ENCODE data around the gene KYNU.
"Not testable (repeated sequence)": the region's sequence is repeated elsewhere in the genome, so short reads cannot be mapped to it uniquely, and the experiment has no call there.

The KYNU gene

DNA sequence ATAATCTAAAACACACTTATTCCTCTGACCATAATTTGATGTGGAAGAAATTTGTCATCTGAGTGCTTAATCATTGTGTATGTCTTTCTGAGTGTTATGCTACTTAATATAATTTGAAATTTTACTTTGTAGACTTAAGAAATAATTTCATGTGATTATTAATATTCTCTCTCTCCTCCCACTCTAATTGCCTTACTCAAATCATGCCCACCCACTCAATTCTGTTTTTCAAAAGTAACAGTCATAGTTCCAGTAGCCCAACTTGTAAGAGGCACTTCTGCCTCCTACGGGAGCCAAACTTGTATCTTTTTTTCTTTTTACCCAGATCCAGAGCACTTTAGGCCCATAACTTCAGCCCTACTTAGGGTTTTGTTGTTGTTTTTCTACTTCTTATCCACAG lies 18.5 kb upstream of the KYNU start:
- H3K27me3 ChIP-seq (replicated peaks; ENCODE audit: control insufficient read depth, insufficient read depth, low read length, poor library complexity, severe bottlenecking): no peaks in the 10 kb centered on the region
- H3K9me3 ChIP-seq (ENCODE audit: control insufficient read depth, low read length): no peaks in the 10 kb centered on the region
- DNase-seq: no peak
- no peaks in the 10 kb centered on the region for H3K4me1 ChIP-seq (ENCODE audit: control insufficient read depth, insufficient read depth, low read length, poor library complexity, severe bottlenecking)
- no peak overlapping the region for H3K4me3 ChIP-seq (ENCODE audit: insufficient read depth, low read depth, low read length, poor library complexity, severe bottlenecking)
- no peaks in the 10 kb centered on the region for H3K36me3 ChIP-seq (ENCODE audit: control insufficient read depth, insufficient read depth, low read length)
- no peak overlapping the region for H3K27ac ChIP-seq (ENCODE audit: insufficient read depth, low read length, poor library complexity, severe bottlenecking)

DNA sequence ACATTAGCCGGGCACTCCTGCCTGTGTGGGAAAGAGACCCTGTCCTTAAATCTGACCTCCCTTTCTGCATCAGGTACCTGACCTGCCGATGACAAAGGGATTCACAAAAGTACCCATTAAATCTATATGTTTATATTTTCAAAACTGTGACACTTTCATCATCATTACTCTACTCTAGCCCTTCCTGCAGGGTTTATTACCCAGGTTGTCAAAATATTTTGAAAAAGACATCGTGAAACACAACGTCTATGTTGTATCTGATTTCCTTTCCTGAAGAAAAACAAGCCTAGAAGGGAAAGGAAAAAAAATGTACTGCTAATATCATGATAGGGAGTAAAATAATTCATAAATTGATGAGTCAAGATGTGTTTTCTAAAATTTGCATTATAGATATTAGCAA lies 15.2 kb upstream of the KYNU start:
- H3K27ac ChIP-seq (ENCODE audit: insufficient read depth, low read length, poor library complexity, severe bottlenecking): no peak overlapping the region
- H3K4me3 ChIP-seq (ENCODE audit: insufficient read depth, low read depth, low read length, poor library complexity, severe bottlenecking): no peak overlapping the region
- H3K9me3 ChIP-seq (ENCODE audit: control insufficient read depth, low read length): no peaks in the 10 kb centered on the region
- H3K27me3 ChIP-seq (replicated peaks; ENCODE audit: control insufficient read depth, insufficient read depth, low read length, poor library complexity, severe bottlenecking): no peaks in the 10 kb centered on the region
- no peaks in the 10 kb centered on the region for H3K36me3 ChIP-seq (ENCODE audit: control insufficient read depth, insufficient read depth, low read length)
- H3K4me1 ChIP-seq (ENCODE audit: control insufficient read depth, insufficient read depth, low read length, poor library complexity, severe bottlenecking): no peaks in the 10 kb centered on the region
- DNase-seq: no peak

DNA sequence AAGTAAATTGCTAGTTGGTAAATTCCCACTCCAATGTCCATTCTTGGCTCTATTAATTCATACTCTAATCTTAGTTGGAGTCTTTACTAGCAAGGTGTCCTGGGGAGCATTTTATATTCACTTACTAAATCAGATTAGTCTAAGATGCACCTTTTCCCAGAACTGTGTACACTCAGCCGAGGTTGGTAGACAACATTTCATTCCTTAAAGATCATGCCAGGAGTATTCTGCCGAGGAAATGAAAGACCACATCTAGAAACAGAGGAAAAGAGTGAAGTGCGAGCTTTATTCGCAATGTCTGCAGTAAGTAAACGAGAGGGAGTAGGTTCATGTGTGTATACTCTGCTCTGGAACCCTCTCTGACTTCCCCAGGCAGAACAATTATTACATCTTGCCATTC lies 14.6 kb upstream of the KYNU start:
- H3K27ac ChIP-seq (ENCODE audit: insufficient read depth, low read length, poor library complexity, severe bottlenecking): no peak overlapping the region
- no peak for DNase-seq
- H3K36me3 ChIP-seq (ENCODE audit: control insufficient read depth, insufficient read depth, low read length): no peaks in the 10 kb centered on the region
- no peaks in the 10 kb centered on the region for H3K27me3 ChIP-seq (replicated peaks; ENCODE audit: control insufficient read depth, insufficient read depth, low read length, poor library complexity, severe bottlenecking)
- H3K9me3 ChIP-seq (ENCODE audit: control insufficient read depth, low read length): no peaks in the 10 kb centered on the region
- H3K4me3 ChIP-seq (ENCODE audit: insufficient read depth, low read depth, low read length, poor library complexity, severe bottlenecking): no peak overlapping the region
- H3K4me1 ChIP-seq (ENCODE audit: control insufficient read depth, insufficient read depth, low read length, poor library complexity, severe bottlenecking): no peaks in the 10 kb centered on the region

DNA sequence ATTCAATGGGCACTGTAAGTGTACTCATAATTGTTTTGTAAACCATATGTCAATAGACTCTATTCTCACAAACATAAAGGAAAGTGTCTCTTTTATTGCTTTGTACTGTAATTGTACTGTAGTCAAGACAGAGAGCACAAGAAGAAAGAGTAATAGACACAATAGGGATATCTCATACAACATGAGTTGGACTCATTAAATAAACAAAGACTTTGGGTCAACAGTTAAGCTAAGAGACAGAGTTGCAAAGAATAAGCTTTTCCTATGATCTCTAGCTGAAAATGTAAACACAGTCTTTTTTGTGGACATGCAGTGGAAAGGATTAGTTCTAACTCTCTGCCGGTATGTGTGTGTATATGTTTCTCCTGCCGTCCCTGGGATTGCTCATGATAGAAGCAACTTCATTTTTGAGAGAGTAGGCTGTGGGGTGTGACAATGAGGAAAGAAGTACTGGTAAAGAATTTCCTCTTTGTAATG lies 13.9 kb upstream of the KYNU start:
- no peak for DNase-seq

DNA sequence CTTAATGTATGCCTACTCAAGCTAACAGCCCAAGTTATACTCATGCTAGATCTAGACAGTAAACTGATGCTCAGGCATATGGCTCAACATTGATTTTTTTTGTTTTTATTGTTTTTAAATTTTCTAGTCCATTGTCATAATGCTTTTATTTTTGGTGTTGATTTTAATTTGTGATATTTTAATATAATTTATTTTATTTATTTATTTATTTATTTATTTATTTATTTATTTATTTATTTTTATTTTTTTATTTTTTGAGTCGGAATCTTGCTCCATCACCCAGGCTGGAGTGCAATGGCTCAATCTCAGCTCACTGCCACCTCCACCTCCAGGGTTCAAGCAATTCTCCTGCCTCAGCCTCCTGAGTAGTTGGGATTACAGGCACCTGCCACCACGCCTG lies 12.9 kb upstream of the KYNU start:
- not testable (repeated sequence) for H3K36me3 ChIP-seq (ENCODE audit: control insufficient read depth, insufficient read depth, low read length); H3K4me1 ChIP-seq (ENCODE audit: control insufficient read depth, insufficient read depth, low read length, poor library complexity, severe bottlenecking); H3K4me3 ChIP-seq (ENCODE audit: insufficient read depth, low read depth, low read length, poor library complexity, severe bottlenecking); H3K9me3 ChIP-seq (ENCODE audit: control insufficient read depth, low read length); DNase-seq; H3K27me3 ChIP-seq (replicated peaks; ENCODE audit: control insufficient read depth, insufficient read depth, low read length, poor library complexity, severe bottlenecking); H3K27ac ChIP-seq (ENCODE audit: insufficient read depth, low read length, poor library complexity, severe bottlenecking)

More for the DNA sequence above, 13.9 kb upstream of the KYNU start:
- Histone ChIP-seq H3K9me3 (ENCODE audit: control insufficient read depth, low read length) (no peaks in the 10 kb centered on the region), H3K27ac (ENCODE audit: insufficient read depth, low read length, poor library complexity, severe bottlenecking) (no peak overlapping the region), H3K4me3 (ENCODE audit: insufficient read depth, low read depth, low read length, poor library complexity, severe bottlenecking) (no peak overlapping the region), H3K36me3 (ENCODE audit: control insufficient read depth, insufficient read depth, low read length) (no peaks in the 10 kb centered on the region), H3K4me1 (ENCODE audit: control insufficient read depth, insufficient read depth, low read length, poor library complexity, severe bottlenecking) (no peaks in the 10 kb centered on the region), H3K27me3 (replicated peaks; ENCODE audit: control insufficient read depth, insufficient read depth, low read length, poor library complexity, severe bottlenecking) (no peaks in the 10 kb centered on the region)

DNA sequence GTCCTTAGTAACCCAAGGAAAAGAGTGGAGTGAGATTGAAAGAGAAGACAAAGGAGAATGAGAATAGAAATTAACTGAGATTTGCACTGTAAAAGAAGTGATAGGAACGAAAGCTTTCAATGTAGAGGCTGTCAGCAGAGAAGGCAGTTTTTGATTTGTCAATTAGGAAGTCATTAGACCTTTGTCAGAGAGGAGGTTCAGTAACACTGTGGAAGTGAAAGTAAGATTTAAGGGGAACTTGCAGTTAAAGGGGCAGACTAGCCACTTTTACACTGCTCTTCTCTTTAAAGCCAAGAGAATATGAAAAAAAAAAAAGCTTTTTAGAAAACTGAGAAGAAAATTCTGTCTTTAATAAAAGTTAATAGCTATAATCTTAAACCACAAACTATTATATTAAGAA lies 11.5 kb upstream of the KYNU start:
- Histone ChIP-seq H3K36me3 (ENCODE audit: control insufficient read depth, insufficient read depth, low read length) (no peaks in the 10 kb centered on the region), H3K9me3 (ENCODE audit: control insufficient read depth, low read length) (no peaks in the 10 kb centered on the region), H3K27me3 (replicated peaks; ENCODE audit: control insufficient read depth, insufficient read depth, low read length, poor library complexity, severe bottlenecking) (no peaks in the 10 kb centered on the region), H3K4me1 (ENCODE audit: control insufficient read depth, insufficient read depth, low read length, poor library complexity, severe bottlenecking) (no peaks in the 10 kb centered on the region), H3K27ac (ENCODE audit: insufficient read depth, low read length, poor library complexity, severe bottlenecking) (no peak overlapping the region), H3K4me3 (ENCODE audit: insufficient read depth, low read depth, low read length, poor library complexity, severe bottlenecking) (no peak overlapping the region)
- no peak for DNase-seq

DNA sequence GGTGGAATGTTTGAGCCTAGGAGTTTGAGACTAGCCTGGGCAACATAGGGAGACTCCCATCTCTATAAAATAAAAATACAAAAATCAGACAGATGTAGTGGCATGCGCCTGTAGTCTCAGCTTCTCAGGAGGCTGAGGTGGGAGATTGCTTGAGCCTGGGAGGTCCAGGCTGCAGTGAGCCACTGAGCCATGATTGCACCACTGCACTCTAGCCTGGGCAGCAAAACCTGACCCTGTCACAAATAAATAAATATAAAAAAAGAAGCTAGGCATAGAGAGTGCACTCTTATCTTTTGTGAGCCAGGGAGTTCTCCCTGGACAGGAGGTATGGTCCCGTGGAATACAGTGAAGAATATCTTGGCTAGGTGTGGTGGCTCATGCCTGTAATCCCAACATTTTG lies 11.0 kb upstream of the KYNU start:
- DNase-seq: no peak
- Histone ChIP-seq H3K27me3 (replicated peaks; ENCODE audit: control insufficient read depth, insufficient read depth, low read length, poor library complexity, severe bottlenecking) (no peaks in the 10 kb centered on the region), H3K4me3 (ENCODE audit: insufficient read depth, low read depth, low read length, poor library complexity, severe bottlenecking) (no peak overlapping the region), H3K9me3 (ENCODE audit: control insufficient read depth, low read length) (no peaks in the 10 kb centered on the region), H3K27ac (ENCODE audit: insufficient read depth, low read length, poor library complexity, severe bottlenecking) (no peak overlapping the region), H3K36me3 (ENCODE audit: control insufficient read depth, insufficient read depth, low read length) (no peaks in the 10 kb centered on the region), H3K4me1 (ENCODE audit: control insufficient read depth, insufficient read depth, low read length, poor library complexity, severe bottlenecking) (no peaks in the 10 kb centered on the region)

DNA sequence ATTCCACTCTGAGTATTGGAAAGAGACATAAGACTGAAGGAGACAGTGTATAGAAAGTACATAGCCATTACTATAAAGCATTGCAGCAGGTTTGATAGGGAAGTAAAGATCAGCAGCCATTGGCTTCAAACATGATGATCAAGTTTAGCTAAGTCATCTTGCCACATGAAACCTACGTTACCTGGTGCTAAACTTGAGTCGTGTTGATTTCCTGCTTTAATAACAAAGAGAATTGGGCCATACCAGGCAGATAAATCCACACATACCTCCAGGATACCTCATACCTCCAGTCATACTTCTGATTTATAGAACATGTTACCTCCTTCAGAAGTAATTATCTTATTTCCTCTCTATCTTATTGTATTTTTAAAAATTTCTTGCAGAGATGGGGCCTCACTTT lies 10.3 kb upstream of the KYNU start:
- Histone ChIP-seq H3K27me3 (replicated peaks; ENCODE audit: control insufficient read depth, insufficient read depth, low read length, poor library complexity, severe bottlenecking) (no peaks in the 10 kb centered on the region), H3K9me3 (ENCODE audit: control insufficient read depth, low read length) (no peaks in the 10 kb centered on the region), H3K4me3 (ENCODE audit: insufficient read depth, low read depth, low read length, poor library complexity, severe bottlenecking) (no peak overlapping the region), H3K36me3 (ENCODE audit: control insufficient read depth, insufficient read depth, low read length) (no peaks in the 10 kb centered on the region), H3K4me1 (ENCODE audit: control insufficient read depth, insufficient read depth, low read length, poor library complexity, severe bottlenecking) (no peaks in the 10 kb centered on the region), H3K27ac (ENCODE audit: insufficient read depth, low read length, poor library complexity, severe bottlenecking) (no peak overlapping the region)
- DNase-seq: no peak

DNA sequence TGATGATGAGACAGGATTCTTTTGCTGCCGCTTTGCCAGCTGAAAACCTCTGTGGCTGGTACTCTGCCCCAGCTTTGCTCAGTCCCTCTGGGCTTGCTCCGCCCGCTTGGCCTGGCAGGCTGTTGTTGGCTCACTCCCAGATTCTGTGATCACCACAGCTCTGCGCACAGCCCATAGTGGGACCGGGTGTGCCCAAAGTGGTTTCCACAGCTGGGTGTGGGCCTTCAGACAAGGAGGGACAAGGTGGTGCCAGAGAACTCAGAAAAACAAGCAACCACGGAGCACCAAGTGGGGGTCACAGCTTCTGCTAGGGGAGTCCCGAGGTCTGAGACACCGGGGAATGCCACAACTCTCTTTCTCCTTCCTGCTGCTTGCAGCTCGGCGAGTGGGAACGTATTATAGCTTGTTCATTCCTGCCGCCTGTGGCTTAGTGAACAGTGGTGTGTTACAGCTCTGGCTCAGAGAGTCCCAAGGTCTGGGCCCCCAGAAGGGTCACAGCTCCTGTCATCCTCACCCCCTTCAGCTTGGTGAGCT lies 9.2 kb upstream of the KYNU start:
- Histone ChIP-seq H3K9me3 (ENCODE audit: control insufficient read depth, low read length) (no peaks in the 10 kb centered on the region), H3K27me3 (replicated peaks; ENCODE audit: control insufficient read depth, insufficient read depth, low read length, poor library complexity, severe bottlenecking) (no peaks in the 10 kb centered on the region), H3K4me1 (ENCODE audit: control insufficient read depth, insufficient read depth, low read length, poor library complexity, severe bottlenecking) (no peaks in the 10 kb centered on the region), H3K27ac (ENCODE audit: insufficient read depth, low read length, poor library complexity, severe bottlenecking) (no peak overlapping the region), H3K36me3 (ENCODE audit: control insufficient read depth, insufficient read depth, low read length) (no peaks in the 10 kb centered on the region), H3K4me3 (ENCODE audit: insufficient read depth, low read depth, low read length, poor library complexity, severe bottlenecking) (no peak overlapping the region)
- DNase-seq: no peak

DNA sequence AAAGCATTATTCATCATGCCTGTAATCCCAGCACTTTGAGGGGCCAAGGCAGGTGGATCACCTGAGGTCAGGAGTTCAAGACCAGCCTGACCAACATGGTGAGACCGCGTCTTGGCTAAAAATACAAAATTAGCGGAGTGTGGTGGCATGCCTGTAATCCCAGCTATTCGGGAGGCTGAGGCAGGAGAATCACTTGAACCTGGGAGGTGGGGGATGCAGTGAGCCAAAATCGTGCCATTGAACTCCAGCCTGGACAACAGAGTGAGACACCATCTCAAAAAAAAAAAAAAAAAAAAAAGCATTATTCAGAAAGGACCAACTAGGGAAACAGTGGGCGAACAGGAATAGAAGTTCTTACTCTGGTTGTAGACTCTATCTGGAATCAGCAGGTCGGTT lies 8.4 kb upstream of the KYNU start:
- not testable (repeated sequence) for H3K36me3 ChIP-seq (ENCODE audit: control insufficient read depth, insufficient read depth, low read length); H3K27me3 ChIP-seq (replicated peaks; ENCODE audit: control insufficient read depth, insufficient read depth, low read length, poor library complexity, severe bottlenecking); DNase-seq; H3K9me3 ChIP-seq (ENCODE audit: control insufficient read depth, low read length); H3K4me1 ChIP-seq (ENCODE audit: control insufficient read depth, insufficient read depth, low read length, poor library complexity, severe bottlenecking); H3K27ac ChIP-seq (ENCODE audit: insufficient read depth, low read length, poor library complexity, severe bottlenecking); H3K4me3 ChIP-seq (ENCODE audit: insufficient read depth, low read depth, low read length, poor library complexity, severe bottlenecking)

All from effector memory CD4-positive, alpha-beta T cell (primary cell).